ENCODE data around the gene ALAS1. TPM values are rescaled to one million over a fixed set of nuclear protein-coding genes. Genes with fewer than 3 reads are reported as not detected.

The ALAS1 gene
- total and polyA plus RNA-seq, 2 of the 13 experiments (the other 11 are each of a cell fraction or from before 2014, with no cell fraction given): 36.0 to 43.2 TPM

GRCh38 chr3:52153389-52154096 lies 44.4 kb upstream of the ALAS1 start (continued):
- peak; percentile 51; the same call in 1 of the 2 replicates for TF ChIP-seq PRDM10 (CRISPR knock-in tag; IDR thresholded peaks at IDR 0.05; ENCODE audit: low read depth)
- peak; percentile 26; the same call in 1 of the 2 replicates for TF ChIP-seq CTCF (CRISPR knock-in tag; IDR thresholded peaks at IDR 0.05)

GRCh38 chr3:52154135-52155094 lies 43.5 kb upstream of the ALAS1 start, which contains the start of gene POC1A:
Gene POC1A, minus strand, starts transcription at chr3:52154423. Its CDS starts 51 bp downstream, at chr3:52154372.
- BruUV-seq (replicated peaks): no TSS peak
- DNase-seq (ENCODE audit: low spot score) (peak; percentile 97), ATAC-seq (peak; percentile 96), FAIRE-seq (peak; percentile 92)
- peak within 1 kb of the TSS; percentile 17 for H2AFZ ChIP-seq (ENCODE audit: low read length)
- H3K27ac ChIP-seq (ENCODE audit: extremely low read length, insufficient read depth, low read length): peak within 1 kb of the TSS; percentile 90
- peak within 1 kb of the TSS; percentile 84 to 87 (median 85) for H3K4me3 ChIP-seq (replicated peaks in 1 of 3; ENCODE audit: insufficient read depth in 1 of 3, low read depth in 2 of 3, low read length in 3 of 3)
- peaks cover 1 to 11% of the 10 kb centered on the region in 2 experiments; a peak in 2 of 5 replicates for H3K36me3 ChIP-seq (replicated peaks in 1 of 2; ENCODE audit: control insufficient read depth in 1 of 2, insufficient read depth in 2 of 2, low read length in 2 of 2)
- CTCF ChIA-PET (ENCODE audit: low intra/inter-chr PET ratio, low total read pairs): no interaction called here
- POLR2A ChIA-PET: interaction anchor here (0.7 to 2.7 kb wide), 27 partner anchors 9 to 654 kb away, joined by 3 to 30 read pairs (median 6); partner anchors contain the start of genes ACY1, DCAF1, DUSP7 and GLYCTK
- WGBS (ENCODE audit: low lambda C conversion rate): under 1% methylated on average over 24 of the region's 83 CpGs
- H4K20me1 ChIP-seq (ENCODE audit: insufficient read depth, low read length): no peaks in the 10 kb centered on the region
- in situ Hi-C loops (cut with HindIII; ENCODE audit: extremely low pct_ligation_motif_present, low pct_unique_long_range_greater_than_20kb) (no loop called here), intact Hi-C loops (cut with micrococcal nuclease; ENCODE audit: unreplicated experiment) (loop anchor here (2.0 kb wide), 1 partner anchor 56 kb away; no protein-coding TSS in a partner anchor)
- H3K79me2 ChIP-seq (ENCODE audit: insufficient read depth, low read length): peaks cover 6% of the 10 kb centered on the region
- H3K9ac ChIP-seq (ENCODE audit: insufficient read depth, low read depth, low read length): peak within 1 kb of the TSS; percentile 77
- H3K9me3 ChIP-seq (ENCODE audit: low read length): no peaks in the 10 kb centered on the region
- H3K4me1 ChIP-seq (ENCODE audit: insufficient read depth, low read length): peaks cover 36% of the 10 kb centered on the region
- no peaks in the 10 kb centered on the region for H3K27me3 ChIP-seq (ENCODE audit: control insufficient read depth in 1 of 2, insufficient read depth in 2 of 2, low read length in 2 of 2)
- peak within 1 kb of the TSS; percentile 96 for H3K4me2 ChIP-seq (ENCODE audit: low read depth, low read length)
- TF ChIP-seq NR3C1 (CRISPR knock-in tag; IDR thresholded peaks at IDR 0.05) (no peak), MAFK (conservative IDR thresholded peaks at IDR 0.05 in 1 of 2, IDR thresholded peaks at IDR 0.05 in 1 of 2; ENCODE audit: low read length in 2 of 2) (no peak), ZNF75D (CRISPR knock-in tag; IDR thresholded peaks at IDR 0.05; ENCODE audit: borderline replicate concordance) (no peak), TBL1XR1 (IDR thresholded peaks at IDR 0.05; ENCODE audit: borderline replicate concordance, low read length, partially characterized antibody) (no peak), ZBTB10 (CRISPR knock-in tag; IDR thresholded peaks at IDR 0.05; ENCODE audit: borderline replicate concordance) (no peak)

Measured in HepG2 (cell line).